Measurements from ENCODE around the gene PRKD1. TPM values are rescaled to one million over a fixed set of nuclear protein-coding genes. Genes with fewer than 3 reads are reported as not detected.

The PRKD1 gene
- total RNA-seq, 1 experiment from 2014 or later, result 2.7 TPM

GRCh38 chr14:29941401-29941800, 13.8 kb upstream of the PRKD1 start:
- Histone ChIP-seq H3K4ac (ENCODE audit: low read depth, low read length) (no peak overlapping the region), H2BK20ac (ENCODE audit: low read depth, low read length, poor library complexity, severe bottlenecking) (no peak overlapping the region), H3K9ac (ENCODE audit: extremely low read depth, insufficient read length, low read length) (no peak overlapping the region), H3K79me1 (ENCODE audit: insufficient read depth, low read depth, low read length, poor library complexity, severe bottlenecking) (no peaks in the 10 kb centered on the region), H3K27ac (ENCODE audit: insufficient read length, low read depth, low read length) (no peak overlapping the region), H3K23me2 (ENCODE audit: insufficient read length, low read depth, low read length, poor library complexity, severe bottlenecking) (no peaks in the 10 kb centered on the region), H2AK5ac (ENCODE audit: insufficient read length, low read length) (no peak overlapping the region), H3K14ac (ENCODE audit: insufficient read depth, low read length) (no peak overlapping the region), H3K79me2 (ENCODE audit: insufficient read depth, low read length) (no peaks in the 10 kb centered on the region), H3K9me3 (ENCODE audit: control insufficient read depth, low read depth, low read length) (no peaks in the 10 kb centered on the region), H4K8ac (replicated peaks; ENCODE audit: insufficient read length, low read depth, low read length) (no peak overlapping the region), H3K56ac (ENCODE audit: insufficient read length, low read depth, low read length) (no peak overlapping the region), H2BK5ac (ENCODE audit: insufficient read length, low read length) (no peak overlapping the region), H3K4me1 (ENCODE audit: insufficient read depth, low read length) (peaks cover 6% of the 10 kb centered on the region; the same call in 1 of the 2 replicates), H2BK15ac (ENCODE audit: low read depth, low read length) (no peak overlapping the region), H3K4me2 (ENCODE audit: insufficient read depth, insufficient read length, low read length) (no peak overlapping the region), H4K5ac (ENCODE audit: insufficient read length, low read depth, low read length) (no peak overlapping the region), H4K91ac (ENCODE audit: insufficient read length, low read depth, low read length) (no peak overlapping the region), H2BK120ac (ENCODE audit: low read depth, low read length, poor library complexity, severe bottlenecking) (no peak overlapping the region), H3K23ac (ENCODE audit: insufficient read length, low read depth, low read length) (no peak overlapping the region), H3K18ac (ENCODE audit: insufficient read length, low read depth, low read length) (no peak overlapping the region), H4K20me1 (ENCODE audit: control insufficient read depth, insufficient read depth, insufficient read length) (no peaks in the 10 kb centered on the region), H3T11ph (ENCODE audit: low read length) (no peak overlapping the region), H2BK12ac (ENCODE audit: insufficient read length, low read depth, low read length) (no peak overlapping the region), H3K27me3 (ENCODE audit: insufficient read depth, low read length) (no peaks in the 10 kb centered on the region; the same call in 1 of the 2 replicates), H2AFZ (ENCODE audit: low read length) (no peak overlapping the region)
- Mint-ChIP-seq H3K9me3 (peaks cover 15 to 18% of the 10 kb centered on the region in 2 experiments), H3K27ac (no peak overlapping the region), H3K4me3 (peak overlapping the region in 1 of 2 experiments; percentile 40; a peak in 1 of 5 replicates), H3K4me1 (peaks cover 25 to 27% of the 10 kb centered on the region in 2 experiments), H3K27me3 (ENCODE audit: low read depth) (peaks cover 53% of the 10 kb centered on the region), H3K36me3 (ENCODE audit: insufficient read depth in 1 of 3, low read depth in 3 of 3) (peaks cover under 1 to 22% (median 5%) of the 10 kb centered on the region in 3 experiments; a peak in 5 of 7 replicates)
- DNase-seq, result peak; percentile 61
- TF ChIP-seq CTCF (conservative IDR thresholded peaks at IDR 0.05), result no peak
- no CpG with 5 or more reads among the region's 2 CpGs for WGBS (ENCODE audit: extremely low coverage, insufficient read length, low lambda C conversion rate)
